IMR-90 (cell line): ENCODE results near the gene GRK2. TPM values are rescaled to one million over a fixed set of nuclear protein-coding genes. Genes with fewer than 3 reads are reported as not detected.
A peak's percentile ranks its signal among the peaks of the same experiment; 100 is the strongest.

Source experiments
- ATAC-seq: fragments of 200-7000 bp; cut with Tn5 transposase; 2 replicates; pipeline ENCODE4 v1.9.1; 2020; ENCODE audit warnings: low read depth, mild to moderate bottlenecking, moderate library complexity
- BruUV-seq: library from RNA; stranded (reverse); fragments of 400-500 nt; replicated peaks from 2 replicates; lab custom pipeline; 2021; lab: Mats Ljungman, UMichigan
- CTCF ChIA-PET: fragments of 300-600 bp; formaldehyde crosslinking; extraction: SDS; loops from one replicate; lab custom pipeline; 2021; ENCODE audit warnings: antibody characterized with exemption; lab: Yijun Ruan, JAX
- POLR2A ChIA-PET: fragments of 300-600 bp; sonication (Branson Sonifier 250); formaldehyde crosslinking; loops from one replicate; lab custom pipeline; 2022; ENCODE audit warnings: antibody characterized with exemption; ENCODE audit not compliant: unreplicated experiment; lab: Charles Lee
- DNase-seq: peaks from one replicate; pipeline ENCODE4 v3.0.0; 2013
- H2AFZ ChIP-seq: replicated peaks from 2 replicates; pipeline ENCODE3; 2013; ENCODE audit warnings: low read length, mild to moderate bottlenecking; ENCODE audit not compliant: poor library complexity
- H2AK5ac ChIP-seq: 2 replicates; pipeline ENCODE4 v1.6.1; 2013; ENCODE audit warnings: low read depth, low read length, inconsistent platforms
- H2AK9ac ChIP-seq: replicated peaks from 2 replicates; pipeline ENCODE3; 2013; ENCODE audit warnings: mild to moderate bottlenecking, low read depth, low read length, moderate library complexity; ENCODE audit not compliant: poor library complexity
- H2BK120ac ChIP-seq: 2 replicates; pipeline ENCODE4 v1.6.1; 2013; ENCODE audit warnings: low read depth, low read length, inconsistent platforms
- H2BK15ac ChIP-seq: 3 replicates; pipeline ENCODE4 v1.6.1; 2013; ENCODE audit warnings: low read depth, low read length, inconsistent platforms
- H2BK20ac ChIP-seq: 2 replicates; pipeline ENCODE4 v1.6.1; 2013; ENCODE audit warnings: low read depth, mild to moderate bottlenecking, inconsistent platforms, low read length, moderate library complexity
- H2BK5ac ChIP-seq: 2 replicates; pipeline ENCODE4 v1.6.1; 2013; ENCODE audit warnings: mild to moderate bottlenecking, low read depth, low read length, inconsistent platforms; ENCODE audit not compliant: poor library complexity, severe bottlenecking
- H3K14ac ChIP-seq: replicated peaks from 2 replicates; pipeline ENCODE4 v1.6.1; 2013; ENCODE audit warnings: low read depth, low read length, inconsistent platforms
- H3K18ac ChIP-seq: 2 replicates; pipeline ENCODE4 v1.6.1; 2013; ENCODE audit warnings: low read depth, low read length, control low read depth
- H3K23ac ChIP-seq: 2 replicates; pipeline ENCODE4 v1.6.1; 2013; ENCODE audit warnings: low read depth, low read length, inconsistent platforms
- H3K27ac ChIP-seq: 2 replicates; pipeline ENCODE4 v1.5.1; 2013; ENCODE audit warnings: mild to moderate bottlenecking, control low read depth, low read length; ENCODE audit not compliant: insufficient read depth
- H3K27me3 ChIP-seq: 2 replicates; pipeline ENCODE4 v1.6.1; 2013; ENCODE audit warnings: low read length; ENCODE audit not compliant: control insufficient read depth, insufficient read depth
- H3K36me3 ChIP-seq: 2 replicates; pipeline ENCODE4 v1.6.1; 2013; ENCODE audit warnings: low read length, mixed read lengths; ENCODE audit not compliant: control insufficient read depth, insufficient read depth
- H3K4ac ChIP-seq: 2 replicates; pipeline ENCODE4 v1.6.1; 2013; ENCODE audit warnings: low read depth, low read length, inconsistent platforms
- H3K4me1 ChIP-seq: 2 replicates; pipeline ENCODE4 v1.6.1; 2013; ENCODE audit warnings: low read length, mixed read lengths; ENCODE audit not compliant: control insufficient read depth, insufficient read depth
- H3K4me2 ChIP-seq: 2 replicates; pipeline ENCODE4 v1.6.1; 2013; ENCODE audit warnings: low read depth, mild to moderate bottlenecking, control low read depth, low read length, moderate library complexity
- H3K4me3 ChIP-seq: 2 replicates; pipeline ENCODE4 v1.5.1; 2013; ENCODE audit warnings: low read depth, mild to moderate bottlenecking, control low read depth, low read length, moderate library complexity; ENCODE audit not compliant: insufficient read depth
- H3K56ac ChIP-seq: 2 replicates; pipeline ENCODE4 v1.6.1; 2013; ENCODE audit warnings: low read length, inconsistent platforms; ENCODE audit not compliant: insufficient read depth; ENCODE audit errors: extremely low read depth
- H3K79me1 ChIP-seq, 2 experiments: 2 replicates each; pipeline ENCODE4 v1.6.1; 2013; ENCODE audit warnings: low read length in 2 of 2, inconsistent platforms in 1 of 2, low read depth in 1 of 2
- H3K9ac ChIP-seq: 2 replicates; pipeline ENCODE4 v1.6.1; 2013; ENCODE audit warnings: low read depth, low read length, control low read depth
- H3K9me1 ChIP-seq: 2 replicates; pipeline ENCODE4 v1.6.1; 2013; ENCODE audit warnings: low read length, inconsistent platforms; ENCODE audit not compliant: insufficient read depth
- H3K9me3 ChIP-seq: 2 replicates; pipeline ENCODE4 v1.6.1; 2013; ENCODE audit warnings: low read length; ENCODE audit not compliant: control insufficient read depth, insufficient read depth
- H4K20me1 ChIP-seq: 2 replicates; pipeline ENCODE4 v1.6.1; 2013; ENCODE audit warnings: low read length, inconsistent platforms; ENCODE audit not compliant: insufficient read depth
- H4K5ac ChIP-seq: 2 replicates; pipeline ENCODE4 v1.6.1; 2013; ENCODE audit warnings: mild to moderate bottlenecking, low read depth, low read length, control low read depth
- H4K8ac ChIP-seq, 2 experiments: 2 replicates each; pipeline ENCODE4 v1.6.1; 2013; ENCODE audit warnings: low read depth in 2 of 2, low read length in 2 of 2, control low read depth in 1 of 2, inconsistent platforms in 1 of 2
- H4K91ac ChIP-seq: 2 replicates; pipeline ENCODE4 v1.6.1; 2013; ENCODE audit warnings: low read depth, low read length, inconsistent platforms; ENCODE audit not compliant: insufficient read depth
- CEBPB ChIP-seq: IDR thresholded peaks from 2 replicates; pipeline ENCODE4 v1.6.1; 2012; ENCODE audit warnings: low read depth, low read length, improper control_type of control experiment
- RFX5 ChIP-seq: IDR thresholded peaks from 2 replicates; pipeline ENCODE4 v1.8.0; 2012; ENCODE audit warnings: low read depth, mild to moderate bottlenecking, low read length, moderate library complexity
- WGBS, 2 experiments: methylation state at CpG; one replicate each; pipeline versions ENCODE4 v1.1.5 to v1.1.7; 2013; ENCODE audit warnings: missing lambda C conversion rate in 2 of 2; ENCODE audit not compliant: insufficient read length in 1 of 2; ENCODE audit errors: extremely low coverage in 2 of 2; 5-methylcytosine and 5-hydroxymethylcytosine counted together
- dilution Hi-C: fragments of 300-500 bp; cut with HindIII; formaldehyde crosslinking; loops from one replicate; pipeline ENCODE4 v1.14.3; 2018; ENCODE audit warnings: low sequenced_read_pairs; ENCODE audit not compliant: unreplicated experiment
- in situ Hi-C: fragments of 300-500 bp; cut with MboI; formaldehyde crosslinking; loops from 3 replicates; pipeline ENCODE4 v1.14.3; 2019; ENCODE audit warnings: low sequenced_read_pairs, inconsistent platforms, mixed read lengths
- intact Hi-C: fragments of 100-400 bp; cut with micrococcal nuclease; formaldehyde crosslinking; loops from 2 replicates; pipeline ENCODE4 v1.10.0; 2022
- polyA plus RNA-seq, 3 experiments: library from polyadenylated mRNA; depleted of rRNA; stranded (reverse); fragments of >200 nt; gene quantifications; 2 replicates each; pipeline ENCODE4 v1.2.3, GENCODE V29; 2012; ENCODE audit warnings: low replicate concordance in 1 of 3
- total RNA-seq: library from RNA; depleted of rRNA; stranded (reverse); fragments of >200 nt; gene quantifications from 2 replicates; pipeline ENCODE4 v1.2.3, GENCODE V29; 2012

The GRK2 gene
- total and polyA plus RNA-seq, 2 of the 4 experiments (the other 2 are of a cell fraction), result 26.7 to 41.8 TPM

DNA sequence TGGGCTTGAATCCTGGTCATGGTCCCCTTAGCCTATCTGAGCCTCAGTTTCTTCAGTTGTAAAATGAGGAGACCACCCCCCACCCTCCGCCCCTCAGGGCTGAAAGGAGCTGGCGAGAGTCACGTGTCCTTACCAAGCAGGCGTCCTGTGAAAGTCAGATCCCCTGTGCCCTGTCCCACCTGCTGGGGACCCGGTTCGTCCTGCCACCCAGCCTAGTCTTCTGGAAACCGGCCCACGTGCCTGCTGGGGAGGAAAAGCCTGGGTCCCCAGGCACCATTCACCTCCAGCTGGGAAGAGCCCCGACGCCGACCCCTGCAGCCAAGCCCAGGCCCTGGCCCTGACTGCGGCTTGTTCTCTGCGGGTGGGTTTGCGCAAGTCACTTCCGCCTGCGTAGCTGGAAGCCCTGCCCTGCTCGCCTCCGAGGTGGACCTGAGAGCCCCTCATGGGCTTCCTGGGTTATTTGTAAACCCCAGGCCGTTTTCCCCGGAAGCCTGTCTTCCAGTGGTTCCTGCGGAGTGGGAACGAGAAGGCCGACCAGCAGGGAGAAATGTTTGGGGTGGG lies 36.4 kb downstream of the GRK2 start:
- Histone ChIP-seq H2BK120ac (no peak overlapping the region), H3K27ac (no peak overlapping the region), H2BK5ac (no peak overlapping the region), H3K23ac (no peak overlapping the region), H2AFZ (peak overlapping the region; percentile 99), H3K9me3 (no peaks in the 10 kb centered on the region), H2BK20ac (no peak overlapping the region), H3K14ac (0 out of 2 replicates have a peak overlapping the region, but pooled peaks have one; percentile 35), H3K56ac (no peak overlapping the region), H3K4me1 (peaks cover 18% of the 10 kb centered on the region), H4K5ac (0 out of 2 replicates have a peak overlapping the region, but pooled peaks have one; percentile 19), H4K8ac (peak overlapping the region in 1 of 2 experiments; percentile 62; a peak in 1 of 4 replicates), H3K4me2 (peak overlapping the region; percentile 69), H3K9ac (peak overlapping the region; percentile 39; the same call in 1 of the 2 replicates), H2AK9ac (peak overlapping the region; percentile 94), H4K91ac (peak overlapping the region; percentile 6; the same call in 1 of the 2 replicates), H3K79me1 (peaks cover 2 to 41% of the 10 kb centered on the region in 2 experiments; a peak in 3 of 4 replicates), H2AK5ac (peak overlapping the region; percentile 43), H4K20me1 (peaks cover 4% of the 10 kb centered on the region), H3K27me3 (no peaks in the 10 kb centered on the region), H3K4ac (peak overlapping the region; percentile 47), H2BK15ac (no peak overlapping the region), H3K36me3 (peaks cover 38% of the 10 kb centered on the region), H3K9me1 (peaks cover 3% of the 10 kb centered on the region), H3K18ac (no peak overlapping the region), H3K4me3 (peak overlapping the region; percentile 100)
- TF ChIP-seq CEBPB (peak; percentile 53; the same call in 1 of the 2 replicates), RFX5 (no peak)
- ATAC-seq, result peak; percentile 3; the same call in 1 of the 2 replicates
- in situ Hi-C loops (no loop called here), dilution Hi-C loops (no loop called here), intact Hi-C loops (loop anchor here (1.0 to 2.0 kb wide), 2 partner anchors 14 to 36 kb away; partner anchors contain the start of genes ANKRD13D and GRK2)
- POLR2A ChIA-PET, result interaction anchor here (0.6 kb wide), 1 partner anchor 15 kb away, joined by 3 read pairs; no protein-coding TSS in a partner anchor
- CTCF ChIA-PET, result interaction anchor here (1.0 to 1.1 kb wide), 3 partner anchors 14 to 80 kb away, joined by 3 to 5 read pairs (median 3); no protein-coding TSS in a partner anchor
- DNase-seq, result peak; percentile 10
- 43% methylated on average over 7 of the region's 23 CpGs; no CpG with 5 or more reads in 1 of the 2 experiments for WGBS, 2 experiments
- no TSS peak for BruUV-seq
